ENCODE results near the gene MCTP1. TPM values are rescaled to one million over a fixed set of nuclear protein-coding genes. Genes with fewer than 3 reads are reported as not detected.

The MCTP1 gene
- total RNA-seq, 1 experiment from 2014 or later: 5.6 TPM

- TF ChIP-seq ESRRA (CRISPR knock-in tag; IDR thresholded peaks at IDR 0.05; ENCODE audit: borderline replicate concordance) (no peak), ERG (CRISPR knock-in tag; IDR thresholded peaks at IDR 0.05) (no peak), FOXP1 (CRISPR knock-in tag; IDR thresholded peaks at IDR 0.05; ENCODE audit: borderline replicate concordance) (no peak)
Observed at GRCh38 chr5:94911276-94911675, 373.6 kb downstream of the MCTP1 start (continued).

- Mint-ChIP-seq H3K9me3 (no peaks in the 10 kb centered on the region), H3K27ac (no peak overlapping the region), H3K36me3 (no peaks in the 10 kb centered on the region), H3K4me1 (no peaks in the 10 kb centered on the region), H3K4me3 (no peak overlapping the region), H3K27me3 (ENCODE audit: low read depth) (no peaks in the 10 kb centered on the region)
- CTCF ChIA-PET: no interaction called here
- POLR2A ChIA-PET: no interaction called here
- DNase-seq (ENCODE audit: low spot score) (no peak), ATAC-seq (no peak)
- TF ChIP-seq GRHL2 (CRISPR knock-in tag; IDR thresholded peaks at IDR 0.05; ENCODE audit: insufficient replicate concordance, severe bottlenecking) (no peak), CTCF (IDR thresholded peaks at IDR 0.05) (no peak), ZNF317 (CRISPR knock-in tag; IDR thresholded peaks at IDR 0.05; ENCODE audit: borderline replicate concordance, low read depth) (no peak), JUN (CRISPR knock-in tag; IDR thresholded peaks at IDR 0.05) (no peak), PREB (CRISPR knock-in tag; IDR thresholded peaks at IDR 0.05; ENCODE audit: borderline replicate concordance) (no peak), NR1H2 (CRISPR knock-in tag; IDR thresholded peaks at IDR 0.05) (no peak), ERG (CRISPR knock-in tag; IDR thresholded peaks at IDR 0.05) (no peak), ZNF416 (CRISPR knock-in tag; IDR thresholded peaks at IDR 0.05) (no peak), SMAD4 (CRISPR knock-in tag; IDR thresholded peaks at IDR 0.05) (no peak), USF1 (CRISPR knock-in tag; IDR thresholded peaks at IDR 0.05) (no peak), NR2C2 (CRISPR knock-in tag; IDR thresholded peaks at IDR 0.05) (no peak), MXD4 (CRISPR knock-in tag; IDR thresholded peaks at IDR 0.05; ENCODE audit: borderline replicate concordance) (no peak), TP53 (CRISPR knock-in tag; IDR thresholded peaks at IDR 0.05) (no peak), TEAD1 (CRISPR knock-in tag; IDR thresholded peaks at IDR 0.05) (no peak), MLX (CRISPR knock-in tag; IDR thresholded peaks at IDR 0.05) (no peak), GTF2I (CRISPR knock-in tag; conservative IDR thresholded peaks at IDR 0.05) (no peak)
- TF ChIP-seq, protein P1, sequence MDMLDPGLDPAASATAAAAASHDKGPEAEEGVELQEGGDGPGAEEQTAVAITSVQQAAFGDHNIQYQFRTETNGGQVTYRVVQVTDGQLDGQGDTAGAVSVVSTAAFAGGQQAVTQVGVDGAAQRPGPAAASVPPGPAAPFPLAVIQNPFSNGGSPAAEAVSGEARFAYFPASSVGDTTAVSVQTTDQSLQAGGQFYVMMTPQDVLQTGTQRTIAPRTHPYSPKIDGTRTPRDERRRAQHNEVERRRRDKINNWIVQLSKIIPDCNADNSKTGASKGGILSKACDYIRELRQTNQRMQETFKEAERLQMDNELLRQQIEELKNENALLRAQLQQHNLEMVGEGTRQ (CRISPR knock-in tag; IDR thresholded peaks at IDR 0.05): no peak
- TF ChIP-seq, protein P2, sequence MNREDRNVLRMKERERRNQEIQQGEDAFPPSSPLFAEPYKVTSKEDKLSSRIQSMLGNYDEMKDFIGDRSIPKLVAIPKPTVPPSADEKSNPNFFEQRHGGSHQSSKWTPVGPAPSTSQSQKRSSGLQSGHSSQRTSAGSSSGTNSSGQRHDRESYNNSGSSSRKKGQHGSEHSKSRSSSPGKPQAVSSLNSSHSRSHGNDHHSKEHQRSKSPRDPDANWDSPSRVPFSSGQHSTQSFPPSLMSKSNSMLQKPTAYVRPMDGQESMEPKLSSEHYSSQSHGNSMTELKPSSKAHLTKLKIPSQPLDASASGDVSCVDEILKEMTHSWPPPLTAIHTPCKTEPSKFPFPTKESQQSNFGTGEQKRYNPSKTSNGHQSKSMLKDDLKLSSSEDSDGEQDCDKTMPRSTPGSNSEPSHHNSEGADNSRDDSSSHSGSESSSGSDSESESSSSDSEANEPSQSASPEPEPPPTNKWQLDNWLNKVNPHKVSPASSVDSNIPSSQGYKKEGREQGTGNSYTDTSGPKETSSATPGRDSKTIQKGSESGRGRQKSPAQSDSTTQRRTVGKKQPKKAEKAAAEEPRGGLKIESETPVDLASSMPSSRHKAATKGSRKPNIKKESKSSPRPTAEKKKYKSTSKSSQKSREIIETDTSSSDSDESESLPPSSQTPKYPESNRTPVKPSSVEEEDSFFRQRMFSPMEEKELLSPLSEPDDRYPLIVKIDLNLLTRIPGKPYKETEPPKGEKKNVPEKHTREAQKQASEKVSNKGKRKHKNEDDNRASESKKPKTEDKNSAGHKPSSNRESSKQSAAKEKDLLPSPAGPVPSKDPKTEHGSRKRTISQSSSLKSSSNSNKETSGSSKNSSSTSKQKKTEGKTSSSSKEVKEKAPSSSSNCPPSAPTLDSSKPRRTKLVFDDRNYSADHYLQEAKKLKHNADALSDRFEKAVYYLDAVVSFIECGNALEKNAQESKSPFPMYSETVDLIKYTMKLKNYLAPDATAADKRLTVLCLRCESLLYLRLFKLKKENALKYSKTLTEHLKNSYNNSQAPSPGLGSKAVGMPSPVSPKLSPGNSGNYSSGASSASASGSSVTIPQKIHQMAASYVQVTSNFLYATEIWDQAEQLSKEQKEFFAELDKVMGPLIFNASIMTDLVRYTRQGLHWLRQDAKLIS (CRISPR knock-in tag; IDR thresholded peaks at IDR 0.05; ENCODE audit: borderline replicate concordance): no peak
Observed at GRCh38 chr5:94910721-94911120, 374.2 kb downstream of the MCTP1 start.

Measured in WTC11 (cell line).